Hepatocyte (in vitro differentiated cells): ENCODE data around the gene STYX.

ENCODE experiments used
- EZH2 ChIP-seq: fragments of 200-600 bp; sonication (generic); IDR thresholded peaks from 2 replicates; pipeline ENCODE4 v1.6.1; 2016; ENCODE audit warnings: antibody characterized with exemption, mild to moderate bottlenecking, borderline replicate concordance
- EZH2phosphoT487 ChIP-seq: fragments of 200-600 bp; sonication (generic); IDR thresholded peaks from one replicate; pipeline ENCODE4 v1.6.1; 2018; ENCODE audit warnings: antibody characterized with exemption, mild to moderate bottlenecking, low read depth, moderate library complexity; ENCODE audit not compliant: unreplicated experiment, severe bottlenecking
- TF ChIP-seq, protein P1 (sequence below): fragments of 200-600 bp; sonication (generic); IDR thresholded peaks from 2 replicates; pipeline ENCODE4 v1.5.1; 2016; ENCODE audit warnings: antibody characterized with exemption, mild to moderate bottlenecking; ENCODE audit not compliant: poor library complexity

DNA sequence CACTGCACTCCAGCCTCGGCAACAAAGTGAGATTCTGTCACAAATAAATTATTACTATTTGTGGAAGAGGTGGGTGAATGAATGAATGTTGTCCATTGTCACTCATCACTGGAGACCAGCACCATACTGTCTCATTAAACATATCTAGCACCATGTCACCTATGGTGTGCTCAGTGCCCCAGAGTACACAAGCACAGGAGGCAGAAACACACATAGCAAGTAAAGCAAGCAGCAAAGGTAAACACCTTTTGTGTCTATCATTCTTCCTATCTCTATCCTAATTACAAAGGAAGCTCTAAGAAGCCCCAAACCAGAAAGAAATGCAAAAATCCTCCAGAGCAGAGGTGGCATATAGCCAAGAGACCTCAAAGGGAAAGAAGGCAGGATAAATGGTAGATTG, 43.8 kb upstream of the STYX start:
- TF ChIP-seq, protein P1, sequence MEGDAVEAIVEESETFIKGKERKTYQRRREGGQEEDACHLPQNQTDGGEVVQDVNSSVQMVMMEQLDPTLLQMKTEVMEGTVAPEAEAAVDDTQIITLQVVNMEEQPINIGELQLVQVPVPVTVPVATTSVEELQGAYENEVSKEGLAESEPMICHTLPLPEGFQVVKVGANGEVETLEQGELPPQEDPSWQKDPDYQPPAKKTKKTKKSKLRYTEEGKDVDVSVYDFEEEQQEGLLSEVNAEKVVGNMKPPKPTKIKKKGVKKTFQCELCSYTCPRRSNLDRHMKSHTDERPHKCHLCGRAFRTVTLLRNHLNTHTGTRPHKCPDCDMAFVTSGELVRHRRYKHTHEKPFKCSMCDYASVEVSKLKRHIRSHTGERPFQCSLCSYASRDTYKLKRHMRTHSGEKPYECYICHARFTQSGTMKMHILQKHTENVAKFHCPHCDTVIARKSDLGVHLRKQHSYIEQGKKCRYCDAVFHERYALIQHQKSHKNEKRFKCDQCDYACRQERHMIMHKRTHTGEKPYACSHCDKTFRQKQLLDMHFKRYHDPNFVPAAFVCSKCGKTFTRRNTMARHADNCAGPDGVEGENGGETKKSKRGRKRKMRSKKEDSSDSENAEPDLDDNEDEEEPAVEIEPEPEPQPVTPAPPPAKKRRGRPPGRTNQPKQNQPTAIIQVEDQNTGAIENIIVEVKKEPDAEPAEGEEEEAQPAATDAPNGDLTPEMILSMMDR = no peak
- TF ChIP-seq EZH2 (no peak), EZH2phosphoT487 (no peak)
